Liver (tissue), 3 donors: ENCODE results near the gene CDH23.

Experiments
- EGR1 ChIP-seq, 2 donors: IDR thresholded peaks; 2 replicates each; pipeline ENCODE4 v1.6.1; 2016 to 2018; ENCODE audit warnings: antibody characterized with exemption in 2 of 2, low read depth in 2 of 2
- HNF4A ChIP-seq, 2 donors: conservative IDR thresholded peaks; 2 replicates each; pipeline ENCODE4 v1.6.1; 2016; ENCODE audit warnings: antibody characterized with exemption in 2 of 2, mild to moderate bottlenecking in 2 of 2
- JUND ChIP-seq, 2 donors: IDR thresholded peaks; 2 replicates each; pipeline ENCODE4 v1.6.1; 2016; ENCODE audit warnings: antibody characterized with exemption in 2 of 2
- RAD21 ChIP-seq, 2 donors: IDR thresholded peaks; 2 replicates each; pipeline ENCODE4 v1.6.1; 2016; ENCODE audit warnings: antibody characterized with exemption in 2 of 2, mild to moderate bottlenecking in 2 of 2
- RXRA ChIP-seq, 2 donors: IDR thresholded peaks; 2 replicates each; pipeline ENCODE4 v1.6.1; 2017 to 2018; ENCODE audit warnings: antibody characterized with exemption in 2 of 2, mild to moderate bottlenecking in 1 of 2
- SP1 ChIP-seq: IDR thresholded peaks from 2 replicates; pipeline ENCODE4 v1.6.1; 2018; ENCODE audit warnings: antibody characterized with exemption, mild to moderate bottlenecking
- TAF1 ChIP-seq: conservative IDR thresholded peaks from 2 replicates; pipeline ENCODE4 v1.6.1; 2016; ENCODE audit warnings: antibody characterized with exemption, mild to moderate bottlenecking
- YY1 ChIP-seq: IDR thresholded peaks from 2 replicates; pipeline ENCODE4 v1.6.1; 2016; ENCODE audit warnings: antibody characterized with exemption, mild to moderate bottlenecking
- TF ChIP-seq, protein P1 (sequence below): IDR thresholded peaks from 2 replicates; pipeline ENCODE4 v1.6.1; 2016; ENCODE audit warnings: antibody characterized with exemption
- TF ChIP-seq, protein P2 (sequence below): fragments of 150-350 bp; IDR thresholded peaks from 2 replicates; pipeline ENCODE4 v1.5.1; 2017; ENCODE audit warnings: improper control_type of control experiment, low read depth, low read length; ENCODE audit not compliant: missing input control
- TF ChIP-seq, protein P3 (sequence below): IDR thresholded peaks from 2 replicates; pipeline ENCODE4 v1.6.1; 2016; ENCODE audit warnings: antibody characterized with exemption
- TF ChIP-seq, protein P4 (sequence below): IDR thresholded peaks from 2 replicates; pipeline ENCODE4 v1.6.1; 2016; ENCODE audit warnings: antibody characterized with exemption, mild to moderate bottlenecking
- donor health status: healthy.
- donor health status: healthy.

DNA sequence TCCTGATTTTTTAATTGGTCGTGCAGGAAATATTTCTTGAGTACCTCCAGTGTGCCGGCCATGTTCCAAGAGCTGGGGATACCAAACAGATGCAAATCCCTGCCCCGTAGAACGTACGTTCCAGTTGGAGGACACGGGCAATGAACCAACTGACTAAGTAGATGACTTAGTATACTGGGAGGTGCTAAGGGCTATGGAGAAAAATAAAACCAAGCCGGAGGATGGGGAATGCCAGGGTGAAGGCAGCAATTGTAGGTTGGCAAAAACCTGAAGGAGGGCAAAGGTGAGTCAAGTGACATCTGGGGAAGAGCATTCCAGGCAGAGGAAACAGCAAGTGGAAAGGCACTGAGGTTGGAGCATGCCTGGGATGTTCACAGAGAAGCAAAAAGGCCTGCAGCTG, 383.4 kb downstream of the CDH23 start:
- TF ChIP-seq, protein P1, sequence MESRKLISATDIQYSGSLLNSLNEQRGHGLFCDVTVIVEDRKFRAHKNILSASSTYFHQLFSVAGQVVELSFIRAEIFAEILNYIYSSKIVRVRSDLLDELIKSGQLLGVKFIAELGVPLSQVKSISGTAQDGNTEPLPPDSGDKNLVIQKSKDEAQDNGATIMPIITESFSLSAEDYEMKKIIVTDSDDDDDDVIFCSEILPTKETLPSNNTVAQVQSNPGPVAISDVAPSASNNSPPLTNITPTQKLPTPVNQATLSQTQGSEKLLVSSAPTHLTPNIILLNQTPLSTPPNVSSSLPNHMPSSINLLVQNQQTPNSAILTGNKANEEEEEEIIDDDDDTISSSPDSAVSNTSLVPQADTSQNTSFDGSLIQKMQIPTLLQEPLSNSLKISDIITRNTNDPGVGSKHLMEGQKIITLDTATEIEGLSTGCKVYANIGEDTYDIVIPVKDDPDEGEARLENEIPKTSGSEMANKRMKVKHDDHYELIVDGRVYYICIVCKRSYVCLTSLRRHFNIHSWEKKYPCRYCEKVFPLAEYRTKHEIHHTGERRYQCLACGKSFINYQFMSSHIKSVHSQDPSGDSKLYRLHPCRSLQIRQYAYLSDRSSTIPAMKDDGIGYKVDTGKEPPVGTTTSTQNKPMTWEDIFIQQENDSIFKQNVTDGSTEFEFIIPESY = no peak
- TF ChIP-seq, protein P2, sequence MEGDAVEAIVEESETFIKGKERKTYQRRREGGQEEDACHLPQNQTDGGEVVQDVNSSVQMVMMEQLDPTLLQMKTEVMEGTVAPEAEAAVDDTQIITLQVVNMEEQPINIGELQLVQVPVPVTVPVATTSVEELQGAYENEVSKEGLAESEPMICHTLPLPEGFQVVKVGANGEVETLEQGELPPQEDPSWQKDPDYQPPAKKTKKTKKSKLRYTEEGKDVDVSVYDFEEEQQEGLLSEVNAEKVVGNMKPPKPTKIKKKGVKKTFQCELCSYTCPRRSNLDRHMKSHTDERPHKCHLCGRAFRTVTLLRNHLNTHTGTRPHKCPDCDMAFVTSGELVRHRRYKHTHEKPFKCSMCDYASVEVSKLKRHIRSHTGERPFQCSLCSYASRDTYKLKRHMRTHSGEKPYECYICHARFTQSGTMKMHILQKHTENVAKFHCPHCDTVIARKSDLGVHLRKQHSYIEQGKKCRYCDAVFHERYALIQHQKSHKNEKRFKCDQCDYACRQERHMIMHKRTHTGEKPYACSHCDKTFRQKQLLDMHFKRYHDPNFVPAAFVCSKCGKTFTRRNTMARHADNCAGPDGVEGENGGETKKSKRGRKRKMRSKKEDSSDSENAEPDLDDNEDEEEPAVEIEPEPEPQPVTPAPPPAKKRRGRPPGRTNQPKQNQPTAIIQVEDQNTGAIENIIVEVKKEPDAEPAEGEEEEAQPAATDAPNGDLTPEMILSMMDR = no peak
- TF ChIP-seq HNF4A (conservative IDR thresholded peaks at IDR 0.05) (no peak), TAF1 (no peak), EGR1 (IDR thresholded peaks at IDR 0.05; ENCODE audit: low read depth in 2 of 2) (no peak), SP1 (no peak), RAD21 (IDR thresholded peaks at IDR 0.05) (no peak), RXRA (IDR thresholded peaks at IDR 0.05) (no peak), YY1 (no peak), JUND (IDR thresholded peaks at IDR 0.05) (no peak)
- TF ChIP-seq, protein P3, sequence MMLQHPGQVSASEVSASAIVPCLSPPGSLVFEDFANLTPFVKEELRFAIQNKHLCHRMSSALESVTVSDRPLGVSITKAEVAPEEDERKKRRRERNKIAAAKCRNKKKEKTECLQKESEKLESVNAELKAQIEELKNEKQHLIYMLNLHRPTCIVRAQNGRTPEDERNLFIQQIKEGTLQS = no peak
- TF ChIP-seq, protein P4, sequence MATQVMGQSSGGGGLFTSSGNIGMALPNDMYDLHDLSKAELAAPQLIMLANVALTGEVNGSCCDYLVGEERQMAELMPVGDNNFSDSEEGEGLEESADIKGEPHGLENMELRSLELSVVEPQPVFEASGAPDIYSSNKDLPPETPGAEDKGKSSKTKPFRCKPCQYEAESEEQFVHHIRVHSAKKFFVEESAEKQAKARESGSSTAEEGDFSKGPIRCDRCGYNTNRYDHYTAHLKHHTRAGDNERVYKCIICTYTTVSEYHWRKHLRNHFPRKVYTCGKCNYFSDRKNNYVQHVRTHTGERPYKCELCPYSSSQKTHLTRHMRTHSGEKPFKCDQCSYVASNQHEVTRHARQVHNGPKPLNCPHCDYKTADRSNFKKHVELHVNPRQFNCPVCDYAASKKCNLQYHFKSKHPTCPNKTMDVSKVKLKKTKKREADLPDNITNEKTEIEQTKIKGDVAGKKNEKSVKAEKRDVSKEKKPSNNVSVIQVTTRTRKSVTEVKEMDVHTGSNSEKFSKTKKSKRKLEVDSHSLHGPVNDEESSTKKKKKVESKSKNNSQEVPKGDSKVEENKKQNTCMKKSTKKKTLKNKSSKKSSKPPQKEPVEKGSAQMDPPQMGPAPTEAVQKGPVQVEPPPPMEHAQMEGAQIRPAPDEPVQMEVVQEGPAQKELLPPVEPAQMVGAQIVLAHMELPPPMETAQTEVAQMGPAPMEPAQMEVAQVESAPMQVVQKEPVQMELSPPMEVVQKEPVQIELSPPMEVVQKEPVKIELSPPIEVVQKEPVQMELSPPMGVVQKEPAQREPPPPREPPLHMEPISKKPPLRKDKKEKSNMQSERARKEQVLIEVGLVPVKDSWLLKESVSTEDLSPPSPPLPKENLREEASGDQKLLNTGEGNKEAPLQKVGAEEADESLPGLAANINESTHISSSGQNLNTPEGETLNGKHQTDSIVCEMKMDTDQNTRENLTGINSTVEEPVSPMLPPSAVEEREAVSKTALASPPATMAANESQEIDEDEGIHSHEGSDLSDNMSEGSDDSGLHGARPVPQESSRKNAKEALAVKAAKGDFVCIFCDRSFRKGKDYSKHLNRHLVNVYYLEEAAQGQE = no peak
